ENCODE data around the gene OR2D2.
"Not testable (repeated sequence)": the region's sequence is repeated elsewhere in the genome, so short reads cannot be mapped to it uniquely, and the experiment has no call there.

OR2D2 gene

DNA sequence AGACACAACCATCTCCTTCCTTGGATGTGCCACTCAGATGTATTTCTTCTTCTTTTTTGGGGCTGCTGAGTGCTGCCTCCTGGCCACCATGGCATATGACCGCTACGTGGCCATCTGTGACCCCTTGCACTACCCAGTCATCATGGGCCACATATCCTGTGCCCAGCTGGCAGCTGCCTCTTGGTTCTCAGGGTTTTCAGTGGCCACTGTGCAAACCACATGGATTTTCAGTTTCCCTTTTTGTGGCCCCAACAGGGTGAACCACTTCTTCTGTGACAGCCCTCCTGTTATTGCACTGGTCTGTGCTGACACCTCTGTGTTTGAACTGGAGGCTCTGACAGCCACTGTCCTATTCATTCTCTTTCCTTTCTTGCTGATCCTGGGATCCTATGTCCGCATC is 15.4 kb downstream of the OR2D2 start:
- no peak for DNase-seq

DNA sequence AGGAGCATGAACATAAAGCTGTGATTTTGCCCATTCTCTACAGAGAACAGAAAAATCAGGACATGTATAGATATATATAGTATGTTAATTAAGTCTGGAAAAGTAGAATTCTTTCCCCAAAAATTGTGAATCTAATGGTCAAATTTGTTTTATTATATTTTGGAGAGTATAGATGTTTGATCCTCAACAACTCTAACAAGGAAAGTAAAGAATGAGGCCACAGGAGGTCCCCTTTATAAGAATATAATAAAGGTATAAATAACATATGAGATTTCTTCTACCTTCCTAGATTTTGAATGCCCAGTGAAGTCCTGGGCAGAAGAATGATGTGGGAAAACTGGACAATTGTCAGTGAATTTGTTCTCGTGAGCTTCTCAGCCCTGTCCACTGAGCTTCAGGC is 16.0 kb downstream of the OR2D2 start, which contains the start of gene OR10A4:
TSS of gene OR10A4 (plus strand) at position 301 of the 400 bp plus-strand sequence. CDS start at position 324, 23 bp downstream.
- DNase-seq, result no peak

DNA sequence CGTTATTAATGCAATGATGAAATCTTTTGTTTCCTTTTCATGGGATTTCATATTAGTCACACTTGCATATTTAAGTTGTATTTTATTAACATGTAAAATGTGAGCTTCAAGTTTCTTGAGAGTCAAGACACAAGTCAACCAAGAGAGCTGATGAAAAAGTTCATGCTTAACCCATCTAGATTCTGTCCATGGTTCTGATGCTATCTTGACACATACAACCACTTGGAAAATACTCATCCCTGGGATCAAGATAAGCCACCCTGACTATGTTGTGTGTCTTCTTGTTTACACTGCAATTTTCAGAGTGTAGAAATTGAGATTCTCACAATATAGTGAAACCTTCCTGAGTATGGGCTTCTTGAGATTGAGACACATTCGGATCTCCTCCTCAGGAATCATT is 16.5 kb downstream of the OR2D2 start:
- no peak for DNase-seq

DNA sequence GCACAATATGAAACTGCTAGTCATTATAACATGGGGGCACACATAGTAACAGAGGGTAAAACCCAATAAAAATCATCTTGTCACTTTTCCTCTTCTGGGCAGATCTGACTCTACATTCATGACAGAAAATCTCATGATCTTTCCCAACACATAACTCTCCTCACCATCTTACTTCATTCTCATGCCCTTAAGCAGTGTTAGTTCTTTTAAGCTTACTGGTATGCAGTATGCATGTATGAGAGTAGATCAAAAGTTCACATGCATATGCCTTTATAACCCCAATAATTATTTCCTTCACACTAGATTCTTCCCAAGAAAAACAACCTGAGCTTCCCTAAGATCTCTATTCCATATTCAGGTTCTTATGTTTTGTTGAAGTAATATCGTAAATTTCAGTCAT is 21.0 kb downstream of the OR2D2 start:
- no peak for DNase-seq

DNA sequence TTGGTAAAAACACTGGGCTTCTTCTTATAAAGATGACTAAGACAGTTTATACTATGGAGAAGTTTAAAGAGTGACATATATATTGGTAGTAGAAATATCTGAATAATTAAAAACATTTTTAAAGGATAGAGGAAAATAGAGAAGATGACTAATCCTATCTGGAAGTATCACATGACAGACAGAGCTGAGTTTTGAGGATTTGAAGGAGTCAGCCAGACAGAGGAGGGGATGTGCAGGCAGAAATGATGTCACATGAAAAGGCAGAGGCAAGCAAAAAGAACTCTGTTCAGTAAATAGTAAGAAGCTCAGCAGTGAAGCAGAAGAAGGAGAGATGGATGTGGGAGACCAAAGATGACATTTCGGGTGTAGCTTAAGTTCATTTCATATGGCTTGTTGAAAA is 27.9 kb downstream of the OR2D2 start:
- DNase-seq, result no peak

DNA sequence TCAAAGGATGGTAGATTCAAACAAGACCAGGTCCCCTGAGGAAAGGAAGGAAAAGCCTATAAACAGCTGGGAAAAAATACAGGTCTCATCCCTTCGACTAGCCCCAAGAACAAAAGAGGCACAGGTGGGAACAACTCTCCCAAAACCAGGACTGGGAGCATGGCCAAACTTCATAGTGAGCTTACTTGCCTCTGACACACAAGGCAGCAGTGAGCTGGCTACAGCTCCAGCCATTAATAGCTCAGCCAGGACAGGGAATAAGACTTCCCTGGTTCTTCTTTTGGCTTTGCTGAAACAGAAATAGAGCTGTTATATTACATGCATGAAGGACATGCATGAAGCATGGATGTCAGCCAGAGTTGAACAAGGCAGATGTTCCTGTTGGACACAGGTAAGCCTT is 29.3 kb downstream of the OR2D2 start, which contains the start of gene OR10A2:
TSS of gene OR10A2 (plus strand) at position 97 of the 400 bp plus-strand sequence. CDS start 6,698 bp downstream, outside the sequence.
- DNase-seq, result no peak

DNA sequence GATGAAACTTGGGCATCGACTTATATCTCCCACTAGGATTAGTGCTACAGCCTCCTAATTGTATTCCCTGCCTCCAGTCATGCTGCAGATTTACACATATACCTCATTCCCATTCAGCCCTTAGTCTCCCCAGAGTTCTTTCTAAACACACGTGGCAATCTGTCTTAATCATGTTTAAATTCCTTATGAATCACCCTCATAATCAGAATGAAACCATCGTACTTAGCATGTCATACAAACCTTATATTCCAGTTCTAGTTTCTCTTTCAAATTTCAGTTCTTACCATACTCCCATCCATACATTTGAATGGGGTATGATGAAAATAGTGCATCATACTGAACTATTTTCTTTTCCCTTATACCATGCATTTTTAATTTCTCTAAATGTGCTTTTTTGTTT is 35.4 kb downstream of the OR2D2 start:
- no peak for DNase-seq

DNA sequence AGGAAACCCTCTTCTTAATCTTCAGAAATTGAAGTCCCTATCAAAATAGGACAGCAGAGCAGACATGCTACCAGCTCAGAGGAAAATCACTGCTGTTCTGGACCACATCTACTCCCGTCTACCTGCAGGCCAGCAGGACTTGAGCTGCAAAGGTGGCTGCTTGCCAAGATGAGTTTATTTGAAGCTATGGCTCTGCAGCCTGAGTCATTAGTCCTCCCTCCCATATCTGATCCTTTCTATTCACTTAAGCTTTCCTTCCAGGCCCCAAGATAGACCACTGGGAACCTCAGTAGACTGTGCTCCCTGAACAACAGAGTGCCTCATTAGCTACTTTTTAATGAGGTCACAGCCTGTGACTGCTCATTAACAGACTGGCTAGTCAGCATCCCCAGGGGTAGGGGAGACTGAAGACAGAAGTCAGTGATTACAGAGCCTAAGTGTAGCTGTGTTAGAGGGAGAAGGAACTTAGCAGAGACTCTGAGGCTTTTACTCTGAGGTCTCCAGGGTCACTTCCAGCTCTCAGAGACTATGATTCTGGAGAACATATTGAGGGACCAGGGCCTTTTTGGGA is 36.2 kb downstream of the OR2D2 start:
- no peak for DNase-seq

DNA sequence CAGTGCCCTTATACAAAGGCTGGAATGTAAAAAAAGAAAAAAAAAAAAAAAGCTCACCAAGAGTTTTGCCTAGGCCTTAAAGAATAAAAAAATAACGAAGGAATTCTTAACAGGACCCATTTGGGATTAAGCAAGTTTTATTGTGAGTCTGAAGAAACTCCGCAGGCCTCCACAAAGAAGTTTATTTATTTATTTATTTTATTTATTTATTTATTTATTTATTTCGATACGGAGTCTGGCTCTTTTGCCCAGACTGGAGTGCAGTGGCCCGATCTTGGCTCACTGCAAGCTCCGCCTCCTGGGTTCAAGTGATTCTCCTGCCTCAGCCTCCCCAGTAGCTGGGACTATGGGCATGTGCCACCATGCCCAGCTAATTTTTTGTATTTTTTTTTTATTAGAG is 37.5 kb downstream of the OR2D2 start:
- not testable (repeated sequence) for DNase-seq

DNA sequence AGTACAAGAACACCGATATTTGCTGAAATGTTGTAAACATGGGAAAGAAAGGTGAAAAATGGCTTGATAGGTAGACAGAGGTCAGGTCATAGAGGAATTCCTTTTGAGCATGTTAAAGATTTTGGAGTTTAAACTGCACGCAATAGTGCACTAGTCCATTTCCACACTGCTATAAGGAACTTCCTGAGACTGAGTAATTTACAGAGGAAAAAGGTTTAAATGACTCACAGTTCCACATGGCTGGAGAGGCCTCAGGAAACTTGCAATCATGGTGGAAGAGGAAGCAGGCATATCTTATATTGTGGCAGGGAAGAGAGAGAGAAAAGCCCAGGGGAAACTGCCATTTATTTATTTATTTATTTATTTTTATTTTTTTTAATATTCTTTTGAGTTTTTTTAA is 41.8 kb downstream of the OR2D2 start:
- no peak for DNase-seq

DNA sequence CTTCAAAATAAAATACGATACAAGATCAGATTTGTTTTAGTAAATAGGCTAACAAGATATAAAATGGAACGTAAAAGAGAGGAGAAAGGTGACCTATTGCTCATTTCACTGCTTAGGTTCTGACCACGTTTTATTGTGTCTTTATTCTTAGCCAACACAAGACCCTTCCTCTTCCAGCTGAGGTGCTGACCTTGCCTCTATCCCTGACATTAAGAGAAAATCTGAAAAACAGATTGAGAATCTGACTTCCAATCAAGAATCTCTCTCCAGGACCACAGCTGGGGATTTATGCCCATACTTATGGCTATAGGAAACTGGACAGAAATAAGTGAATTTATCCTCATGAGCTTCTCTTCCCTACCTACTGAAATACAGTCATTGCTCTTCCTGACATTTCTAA is 46.9 kb downstream of the OR2D2 start, which contains the start of gene OR10A5:
TSS of gene OR10A5 (plus strand) at position 301 of the 400 bp plus-strand sequence. CDS start at position 301, 0 bp downstream.
- DNase-seq, result no peak

DNA sequence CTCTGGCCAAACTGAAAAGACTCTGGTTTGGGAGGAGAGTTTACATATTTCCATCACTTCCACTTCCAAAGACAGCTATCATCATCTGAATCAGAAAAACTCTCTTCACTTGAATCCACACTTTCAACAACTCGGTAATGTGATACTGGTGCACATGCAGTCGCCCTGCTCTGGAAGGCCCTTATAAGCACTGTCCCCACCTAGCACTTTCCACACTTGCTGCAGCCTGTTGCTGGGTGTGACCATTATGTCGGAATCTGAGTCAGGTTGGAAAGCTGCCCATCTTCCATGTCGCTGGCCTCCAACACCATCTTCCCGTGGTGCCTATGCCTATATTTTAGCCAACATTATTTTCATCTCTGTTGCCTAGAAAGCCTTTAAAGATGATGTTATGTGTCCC is 47.9 kb downstream of the OR2D2 start:
- DNase-seq, result no peak

DNA sequence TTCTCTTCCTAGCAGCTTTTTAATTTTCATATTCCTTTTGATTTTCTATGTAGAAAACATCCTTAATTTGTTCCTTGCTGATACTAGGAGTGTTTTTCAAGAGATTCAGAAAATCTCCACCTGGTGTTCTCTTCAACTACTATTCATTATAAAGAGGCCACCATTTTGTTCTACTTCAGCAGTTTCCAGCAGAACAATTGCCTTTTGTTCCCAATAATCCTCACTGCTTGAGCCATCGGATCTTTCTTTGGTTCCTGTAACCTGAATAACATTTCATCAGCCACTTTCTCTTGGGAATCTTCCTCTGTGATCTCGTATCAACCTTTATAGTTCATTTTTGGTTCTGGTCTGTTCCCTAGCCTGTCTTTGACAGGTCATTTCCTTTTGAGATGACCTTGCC is 48.6 kb downstream of the OR2D2 start:
- DNase-seq, result no peak

DNA sequence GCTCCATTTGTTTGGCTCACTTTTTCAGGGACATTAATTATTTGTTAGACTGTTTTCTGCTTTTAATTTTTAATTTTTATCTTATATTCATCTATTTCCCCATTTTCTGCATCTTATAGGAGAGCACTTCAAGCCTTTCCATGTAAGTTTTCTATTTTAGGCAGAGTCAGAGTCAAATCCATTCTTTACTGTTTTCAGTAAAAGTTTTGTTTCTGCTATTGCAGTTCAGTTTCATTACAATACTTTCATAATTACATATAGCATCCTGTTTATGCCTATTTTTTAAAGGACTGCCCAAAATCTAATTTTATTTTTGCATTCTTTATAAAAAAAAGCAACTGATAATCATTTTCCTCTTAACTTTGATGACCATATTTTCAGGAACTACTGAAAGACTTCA is 50.6 kb downstream of the OR2D2 start:
- no peak for DNase-seq
